ENCODE measurements around the gene SOX12. TPM values are rescaled to one million over a fixed set of nuclear protein-coding genes. Genes with fewer than 3 reads are reported as not detected.

The SOX12 gene
- polyA plus RNA-seq, 1 of the 3 experiments (the other 2 are of a cell fraction) = 11.3 TPM

- TF ChIP-seq USF2 (IDR thresholded peaks at IDR 0.05; ENCODE audit: borderline replicate concordance, low read depth, low read length) = no peak
- TF ChIP-seq CTCF (IDR thresholded peaks at IDR 0.05) = no peak
- TF ChIP-seq POLR2AphosphoS5 (IDR thresholded peaks at IDR 0.05; ENCODE audit: low read depth, low read length) = peak; percentile 37; the same call in 1 of the 2 replicates
- no peak for TF ChIP-seq RXRA (IDR thresholded peaks at IDR 0.05; ENCODE audit: borderline replicate concordance, low read depth)
- no peak for TF ChIP-seq RAD21 (IDR thresholded peaks at IDR 0.05; ENCODE audit: low read length)
- no peak for TF ChIP-seq ELF1 (IDR thresholded peaks at IDR 0.05)
- TF ChIP-seq NRF1 (IDR thresholded peaks at IDR 0.05; ENCODE audit: low read depth, low read length) = no peak
Measured at GRCh38 chr20:341682-342081, 16.3 kb downstream of the SOX12 start (continued).

- CTCF ChIA-PET = interaction anchor here (1.0 kb wide), 1 partner anchor 12 kb away, joined by 3 read pairs; no protein-coding TSS in a partner anchor
- peaks cover 0 to 9% of the 10 kb centered on the region in 2 experiments for H3K36me3 ChIP-seq (replicated peaks in 1 of 2; ENCODE audit: control insufficient read depth in 1 of 2, insufficient read depth in 2 of 2, low read length in 1 of 2)
Measured at GRCh38 chr20:343107-343506, 17.8 kb downstream of the SOX12 start.

GRCh38 chr20:346033-346639 lies 20.8 kb downstream of the SOX12 start:
- Histone ChIP-seq H3K4me2 (peak overlapping the region; percentile 99), H3K27ac (ENCODE audit: low read depth in 2 of 2, low read length in 1 of 2) (peak overlapping the region; percentile 97 to 98)

More at GRCh38 chr20:343107-343506, 17.8 kb downstream of the SOX12 start:
- no peaks in the 10 kb centered on the region for H3K27me3 ChIP-seq (ENCODE audit: insufficient read depth)
- peaks cover 10% of the 10 kb centered on the region for H3K79me2 ChIP-seq (ENCODE audit: insufficient read depth)
- no peaks in the 10 kb centered on the region for H4K20me1 ChIP-seq (ENCODE audit: insufficient read depth)
- POLR2A ChIA-PET = no interaction called here
- H3K27ac ChIP-seq (ENCODE audit: low read depth in 2 of 2, low read length in 1 of 2) = no peak overlapping the region
- no peaks in the 10 kb centered on the region; the same call in 1 of the 2 replicates for H3K9me3 ChIP-seq
- no peak for TF ChIP-seq GATA2 (CRISPR knock-in tag; IDR thresholded peaks at IDR 0.05)
- no peak for TF ChIP-seq TCF12 (IDR thresholded peaks at IDR 0.05)
- no peak for TF ChIP-seq NRF1 (IDR thresholded peaks at IDR 0.05; ENCODE audit: low read depth, low read length)
- TF ChIP-seq TAF1 (IDR thresholded peaks at IDR 0.05; ENCODE audit: borderline replicate concordance, low read depth, low read length) = no peak
- TF ChIP-seq RAD21 (IDR thresholded peaks at IDR 0.05; ENCODE audit: low read length) = no peak
- no peak for TF ChIP-seq MEF2A (IDR thresholded peaks at IDR 0.05; ENCODE audit: borderline replicate concordance, low read depth)
- no peak for TF ChIP-seq ELF1 (IDR thresholded peaks at IDR 0.05)
- no peak for TF ChIP-seq FOXJ3 (CRISPR knock-in tag; IDR thresholded peaks at IDR 0.05)
- TF ChIP-seq CHD2 (IDR thresholded peaks at IDR 0.05; ENCODE audit: low read length, partially characterized antibody) = no peak
- no peak for TF ChIP-seq YY1 (IDR thresholded peaks at IDR 0.05; ENCODE audit: low read depth)
- H2AFZ ChIP-seq (ENCODE audit: low read depth) = no peak overlapping the region
- peaks cover 15% of the 10 kb centered on the region for H3F3A ChIP-seq (replicated peaks; ENCODE audit: insufficient read depth)
- H3K4me2 ChIP-seq = no peak overlapping the region
- H3K9me2 ChIP-seq = no peaks in the 10 kb centered on the region
- no peak for DNase-seq
- peaks cover 0 to 6% of the 10 kb centered on the region in 2 experiments; a peak in 1 of 4 replicates for H3K4me1 ChIP-seq (ENCODE audit: control insufficient read depth in 1 of 2, insufficient read depth in 2 of 2, low read depth in 1 of 2, low read length in 1 of 2)
- H3K4me3 ChIP-seq (ENCODE audit: low read depth in 2 of 2, low read length in 1 of 2) = no peak overlapping the region
- H3K9ac ChIP-seq = no peak overlapping the region

More at GRCh38 chr20:346033-346639, 20.8 kb downstream of the SOX12 start:
- peaks cover 0 to 16% of the 10 kb centered on the region in 2 experiments; a peak in 2 of 4 replicates for H3K4me1 ChIP-seq (ENCODE audit: control insufficient read depth in 1 of 2, insufficient read depth in 2 of 2, low read depth in 1 of 2, low read length in 1 of 2)
- no peaks in the 10 kb centered on the region for H3K27me3 ChIP-seq (ENCODE audit: insufficient read depth)
- H4K20me1 ChIP-seq (ENCODE audit: insufficient read depth) = no peaks in the 10 kb centered on the region
- WGBS (ENCODE audit: low lambda C conversion rate) = 68% methylated on average over 9 of the region's 9 CpGs
- CTCF ChIA-PET = interaction anchor here (0.9 to 5.6 kb wide), 4 partner anchors 9 to 85 kb away, joined by 3 to 65 read pairs (median 8); partner anchors contain the start of gene SOX12
- no peak for DNase-seq
- TF ChIP-seq GATA2 (CRISPR knock-in tag; IDR thresholded peaks at IDR 0.05) (no peak), MXI1 (IDR thresholded peaks at IDR 0.05; ENCODE audit: low read depth, low read length) (0 out of 2 replicates have a peak, but pooled peaks have one; percentile 4)
- H3K9me3 ChIP-seq = no peaks in the 10 kb centered on the region; the same call in 1 of the 2 replicates
- no peaks in the 10 kb centered on the region for H3K9me2 ChIP-seq
- H3K36me3 ChIP-seq (replicated peaks in 1 of 2; ENCODE audit: control insufficient read depth in 1 of 2, insufficient read depth in 2 of 2, low read length in 1 of 2) = peaks cover 8 to 9% of the 10 kb centered on the region in 2 experiments
- H2AFZ ChIP-seq (ENCODE audit: low read depth) = peak overlapping the region; percentile 84; the same call in 1 of the 2 replicates
- peaks cover 17% of the 10 kb centered on the region for H3F3A ChIP-seq (replicated peaks; ENCODE audit: insufficient read depth)
- peak overlapping the region; percentile 62 to 88 for H3K4me3 ChIP-seq (ENCODE audit: low read depth in 2 of 2, low read length in 1 of 2)
- peaks cover 17% of the 10 kb centered on the region for H3K79me2 ChIP-seq (ENCODE audit: insufficient read depth)
- H3K9ac ChIP-seq = peak overlapping the region; percentile 93
- POLR2A ChIA-PET = interaction anchor here (1.5 to 3.9 kb wide), 6 partner anchors 16 to 61 kb away, joined by 4 to 39 read pairs (median 10); partner anchors contain the start of genes SOX12 and TRIB3

Measured in SK-N-SH (cell line).